ENCODE measurements around the gene EIF5B. TPM values are rescaled to one million over a fixed set of nuclear protein-coding genes. Genes with fewer than 3 reads are reported as not detected.
"Not testable (repeated sequence)": the region's sequence is repeated elsewhere in the genome, so short reads cannot be mapped to it uniquely, and the experiment has no call there.

EIF5B gene
- total RNA-seq, 1 experiment from 2014 or later = 63.1 TPM

GRCh38 chr2:99346218-99346617 is 9.0 kb downstream of the EIF5B start:
- intact Hi-C loops (cut with micrococcal nuclease; ENCODE audit: unreplicated experiment) = no loop called here
- no peaks in the 10 kb centered on the region for H3K36me3 Mint-ChIP-seq (ENCODE audit: insufficient read depth, unreplicated experiment)
- H3K4me3 Mint-ChIP-seq (ENCODE audit: low read depth, unreplicated experiment) = no peak overlapping the region
- H3K27me3 Mint-ChIP-seq (ENCODE audit: unreplicated experiment) = no peaks in the 10 kb centered on the region
- BruUV-seq (replicated peaks) = no TSS peak
- no peak overlapping the region for H3K27ac Mint-ChIP-seq (ENCODE audit: unreplicated experiment)
- CTCF ChIA-PET = interaction anchor here (0.6 kb wide), 1 partner anchor 9 kb away, joined by 5 read pairs; no protein-coding TSS in a partner anchor
- H3K9me3 Mint-ChIP-seq (ENCODE audit: low read depth, unreplicated experiment) = no peaks in the 10 kb centered on the region
- TF ChIP-seq CTCF (IDR thresholded peaks at IDR 0.05; ENCODE audit: unreplicated experiment) = no peak
- H3K4me1 Mint-ChIP-seq (ENCODE audit: low read depth, unreplicated experiment) = peaks cover 25% of the 10 kb centered on the region
- DNase-seq = no peak

GRCh38 chr2:99348173-99348572 is 11.0 kb downstream of the EIF5B start:
- no TSS peak for BruUV-seq (replicated peaks)
- DNase-seq = no peak
- peaks cover 14% of the 10 kb centered on the region for H3K4me1 Mint-ChIP-seq (ENCODE audit: low read depth, unreplicated experiment)
- no peaks in the 10 kb centered on the region for H3K27me3 Mint-ChIP-seq (ENCODE audit: unreplicated experiment)
- H3K4me3 Mint-ChIP-seq (ENCODE audit: low read depth, unreplicated experiment) = no peak overlapping the region
- no peaks in the 10 kb centered on the region for H3K36me3 Mint-ChIP-seq (ENCODE audit: insufficient read depth, unreplicated experiment)
- no peak for TF ChIP-seq CTCF (IDR thresholded peaks at IDR 0.05; ENCODE audit: unreplicated experiment)
- H3K27ac Mint-ChIP-seq (ENCODE audit: unreplicated experiment) = no peak overlapping the region
- CTCF ChIA-PET = no interaction called here
- intact Hi-C loops (cut with micrococcal nuclease; ENCODE audit: unreplicated experiment) = no loop called here
- H3K9me3 Mint-ChIP-seq (ENCODE audit: low read depth, unreplicated experiment) = no peaks in the 10 kb centered on the region

GRCh38 chr2:99350194-99350593 is 13.0 kb downstream of the EIF5B start:
- DNase-seq = no peak
- Mint-ChIP-seq H3K4me3 (ENCODE audit: low read depth, unreplicated experiment) (no peak overlapping the region), H3K27me3 (ENCODE audit: unreplicated experiment) (no peaks in the 10 kb centered on the region), H3K36me3 (ENCODE audit: insufficient read depth, unreplicated experiment) (no peaks in the 10 kb centered on the region), H3K27ac (ENCODE audit: unreplicated experiment) (no peak overlapping the region), H3K9me3 (ENCODE audit: low read depth, unreplicated experiment) (no peaks in the 10 kb centered on the region), H3K4me1 (ENCODE audit: low read depth, unreplicated experiment) (peaks cover 13% of the 10 kb centered on the region)
- CTCF ChIA-PET = no interaction called here
- no peak for TF ChIP-seq CTCF (IDR thresholded peaks at IDR 0.05; ENCODE audit: unreplicated experiment)
- BruUV-seq (replicated peaks) = no TSS peak
- intact Hi-C loops (cut with micrococcal nuclease; ENCODE audit: unreplicated experiment) = no loop called here

- Mint-ChIP-seq H3K9me3 (ENCODE audit: low read depth, unreplicated experiment) (no peaks in the 10 kb centered on the region), H3K27ac (ENCODE audit: unreplicated experiment) (no peak overlapping the region), H3K4me1 (ENCODE audit: low read depth, unreplicated experiment) (peaks cover 2% of the 10 kb centered on the region), H3K36me3 (ENCODE audit: insufficient read depth, unreplicated experiment) (no peaks in the 10 kb centered on the region), H3K27me3 (ENCODE audit: unreplicated experiment) (no peaks in the 10 kb centered on the region), H3K4me3 (ENCODE audit: low read depth, unreplicated experiment) (no peak overlapping the region)
- no peak for DNase-seq
- CTCF ChIA-PET = no interaction called here
- BruUV-seq (replicated peaks) = no TSS peak
- no peak for TF ChIP-seq CTCF (IDR thresholded peaks at IDR 0.05; ENCODE audit: unreplicated experiment)
- intact Hi-C loops (cut with micrococcal nuclease; ENCODE audit: unreplicated experiment) = no loop called here
Observed at GRCh38 chr2:99354070-99354469, 16.9 kb downstream of the EIF5B start.

GRCh38 chr2:99354825-99355224 is 17.6 kb downstream of the EIF5B start:
- H3K9me3 Mint-ChIP-seq (ENCODE audit: low read depth, unreplicated experiment); H3K4me1 Mint-ChIP-seq (ENCODE audit: low read depth, unreplicated experiment); DNase-seq; intact Hi-C loops (cut with micrococcal nuclease; ENCODE audit: unreplicated experiment); CTCF ChIA-PET; H3K27me3 Mint-ChIP-seq (ENCODE audit: unreplicated experiment); H3K27ac Mint-ChIP-seq (ENCODE audit: unreplicated experiment); BruUV-seq (replicated peaks); H3K36me3 Mint-ChIP-seq (ENCODE audit: insufficient read depth, unreplicated experiment); H3K4me3 Mint-ChIP-seq (ENCODE audit: low read depth, unreplicated experiment): not testable (repeated sequence)

Measured in Calu3 (cell line).